Measurements from ENCODE around the gene GIPC3.

GIPC3 gene

DNA sequence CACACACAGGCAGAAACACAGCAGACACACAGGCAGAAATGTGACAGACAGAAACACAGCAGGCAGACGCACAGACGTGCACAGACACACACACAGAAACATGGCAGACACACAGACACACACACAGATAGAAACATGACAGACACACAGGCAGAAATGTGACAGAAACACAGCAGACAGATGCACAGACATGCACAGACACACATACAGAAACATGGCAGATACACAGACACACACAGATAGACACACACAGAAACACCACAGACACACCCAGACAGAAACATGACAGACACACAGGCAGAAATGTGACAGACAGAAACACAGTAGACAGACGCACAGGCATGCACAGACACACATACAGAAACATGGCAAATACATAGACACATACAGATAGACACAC is 20.1 kb downstream of the GIPC3 start:
- no peak for DNase-seq (ENCODE audit: low read depth)

DNA sequence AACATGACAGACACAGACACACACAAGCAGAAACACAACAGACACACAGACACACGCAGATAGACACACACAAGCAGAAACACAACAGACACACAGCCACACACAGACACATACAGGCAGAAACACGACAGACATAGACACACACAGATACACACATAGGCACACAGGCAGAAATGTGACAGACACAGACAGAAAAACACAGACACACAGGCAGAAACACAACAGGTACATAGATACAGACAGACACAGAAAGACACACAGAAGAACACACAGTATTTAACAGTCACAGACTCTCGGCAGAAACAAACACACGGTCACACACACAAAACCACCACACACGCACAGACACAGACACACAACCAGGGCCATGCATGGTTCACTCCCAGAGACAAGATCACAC is 20.5 kb downstream of the GIPC3 start:
- no peak for DNase-seq (ENCODE audit: low read depth)

DNA sequence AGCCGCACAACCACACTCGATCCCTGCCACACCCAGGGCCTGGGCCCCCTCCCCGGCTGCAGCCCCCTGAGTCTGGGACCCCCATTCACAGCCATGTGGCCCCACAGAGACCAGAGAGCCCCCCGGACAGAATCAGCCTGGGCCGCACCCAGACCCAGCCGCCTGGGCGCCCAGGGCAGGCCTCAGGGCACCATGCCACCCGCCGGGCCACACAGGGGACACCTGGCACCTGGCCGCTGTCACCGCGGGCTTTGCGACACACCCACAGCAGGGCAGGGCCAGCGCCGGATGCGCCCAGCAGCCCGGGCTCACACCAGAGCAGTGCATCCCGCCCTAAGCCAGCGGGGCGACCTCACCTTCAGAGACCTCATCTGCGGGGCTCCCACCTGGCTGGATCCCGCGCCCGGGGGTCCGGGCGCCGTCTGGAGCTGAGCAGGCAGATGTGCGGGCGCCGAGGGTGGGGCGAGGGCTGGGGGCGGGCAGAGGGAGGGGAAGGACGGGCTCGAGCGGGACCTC is 21.0 kb downstream of the GIPC3 start:
- no peak for DNase-seq (ENCODE audit: low read depth)

DNA sequence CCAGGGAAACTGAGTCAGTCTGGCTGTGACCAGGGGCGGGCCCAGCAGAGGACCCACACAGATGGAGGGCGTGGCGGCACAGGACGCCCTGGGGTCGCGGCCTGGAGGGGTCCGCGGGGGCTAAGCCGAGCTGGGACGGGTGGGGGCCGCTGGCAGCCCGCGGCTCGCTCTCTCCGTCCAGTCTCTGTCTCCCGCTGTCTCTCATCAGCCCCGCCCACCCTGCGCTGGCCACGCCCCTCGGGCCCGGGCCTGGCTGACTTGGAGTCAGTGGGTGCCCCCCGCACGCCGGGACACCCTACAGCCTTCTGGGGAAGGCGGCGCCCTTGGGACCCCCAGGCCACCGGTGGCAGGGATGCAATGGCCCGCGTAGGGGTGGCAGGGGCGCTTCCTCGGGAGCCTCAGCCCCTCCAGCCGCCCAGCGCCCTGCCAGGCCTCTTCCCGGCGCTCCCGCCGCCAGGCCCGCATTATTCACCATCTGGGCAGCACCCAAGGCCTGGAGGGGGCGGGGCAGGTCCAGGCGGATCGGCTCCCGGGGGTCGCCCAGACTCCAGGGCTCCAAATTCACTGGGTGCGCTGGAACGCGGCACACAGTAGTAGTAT is 21.5 kb downstream of the GIPC3 start, which contains the start of gene TBXA2R:
Gene TBXA2R, minus strand, starts transcription at position 186 of the 600 bp plus-strand sequence. CDS start 6,241 bp downstream, outside the sequence.
- peak; percentile 51 for DNase-seq (ENCODE audit: low read depth)

DNA sequence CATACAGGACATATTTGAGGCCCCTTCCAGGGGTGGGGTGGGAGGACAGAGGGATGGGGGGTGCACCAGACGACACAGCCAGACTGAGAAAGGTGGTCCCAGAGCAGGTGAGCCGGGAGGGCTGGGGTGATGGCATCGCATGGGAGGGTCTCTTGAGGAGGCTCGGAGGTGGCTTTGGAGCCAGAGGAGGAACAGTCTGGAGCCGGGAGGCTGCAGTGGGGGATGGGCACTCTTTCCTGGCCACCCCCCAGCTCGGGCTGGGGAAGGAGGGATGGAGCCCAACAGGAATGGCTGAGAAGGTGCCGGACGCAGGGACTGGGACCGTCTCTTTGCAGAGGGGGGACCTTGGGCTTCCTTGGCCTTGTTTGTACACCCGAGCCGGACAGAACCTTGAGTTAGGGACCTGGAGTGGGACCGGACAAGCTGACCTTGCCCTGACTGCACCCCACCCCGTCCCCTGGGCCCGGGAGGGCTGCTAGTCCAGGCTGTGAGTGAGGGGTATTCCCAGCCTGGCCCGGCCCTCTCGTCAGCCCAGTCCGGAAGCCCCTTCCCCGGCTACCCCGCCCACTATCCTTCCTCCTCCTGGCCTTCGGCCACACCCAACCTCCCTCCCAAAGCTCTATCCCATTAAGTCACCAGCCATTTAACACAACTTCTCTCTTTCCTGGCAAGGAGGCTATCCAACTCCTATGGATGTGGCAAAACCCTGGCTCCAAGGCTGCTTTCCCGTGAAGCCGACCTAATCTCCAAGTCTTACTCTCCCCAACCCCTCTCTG is 22.2 kb downstream of the GIPC3 start:
- DNase-seq (ENCODE audit: low read depth), result no peak

DNA sequence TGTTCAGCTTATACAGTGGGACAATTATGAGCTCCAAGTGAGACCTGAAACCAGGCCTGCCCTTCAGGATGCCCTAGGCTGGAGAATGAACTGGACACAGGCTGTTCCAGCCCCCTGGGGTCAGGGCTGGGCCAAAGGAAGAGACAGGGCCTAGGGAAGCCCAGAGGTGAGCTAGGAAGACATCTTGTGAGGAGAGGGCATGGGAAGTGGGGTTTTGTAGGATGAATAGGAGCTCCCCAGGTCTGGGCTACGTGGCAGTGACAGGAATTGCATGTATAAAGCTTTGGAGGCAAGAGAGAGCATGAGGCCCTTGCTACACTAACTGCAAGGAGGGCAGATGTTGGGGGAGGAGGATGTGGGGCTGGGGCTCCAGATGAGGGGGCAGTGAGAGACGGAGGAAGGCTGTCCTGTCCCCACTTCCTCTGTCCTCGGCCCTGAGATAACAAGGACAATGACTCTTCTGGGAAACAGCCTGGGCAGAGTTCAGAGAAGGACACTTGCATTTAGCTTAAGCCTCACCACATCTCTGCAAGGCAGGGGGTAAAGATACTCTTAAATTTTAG is 22.9 kb downstream of the GIPC3 start:
- no peak for DNase-seq (ENCODE audit: low read depth)

DNA sequence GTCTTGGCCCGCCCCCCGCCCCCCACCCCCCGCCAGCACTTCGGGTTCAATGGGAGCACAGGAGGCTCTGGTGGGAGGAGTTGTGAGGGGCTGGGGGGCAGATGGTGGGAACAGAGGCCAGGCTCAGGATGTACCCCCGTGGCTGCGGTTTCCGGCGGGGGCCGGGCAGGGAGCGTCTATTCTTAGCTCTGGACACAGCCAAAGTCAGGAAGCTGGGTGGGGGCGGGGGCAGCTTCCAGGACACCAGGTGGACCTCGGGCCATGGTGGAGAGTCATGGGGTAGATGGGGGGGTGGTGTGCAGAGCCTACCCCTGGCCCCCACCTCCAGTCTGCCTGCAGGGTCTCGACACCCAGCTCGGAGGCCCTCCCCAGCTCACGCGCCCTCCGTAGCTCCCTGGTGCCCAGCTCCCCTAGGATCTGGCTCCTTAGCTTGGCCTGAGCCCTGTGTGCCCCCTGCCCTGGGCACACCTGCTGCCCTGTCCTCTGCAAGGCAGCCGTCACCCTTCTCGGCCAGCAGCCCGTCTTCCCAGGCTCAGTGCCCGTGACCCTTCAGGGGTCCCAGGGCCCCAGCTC is 23.6 kb downstream of the GIPC3 start:
- no peak for DNase-seq (ENCODE audit: low read depth)

DNA sequence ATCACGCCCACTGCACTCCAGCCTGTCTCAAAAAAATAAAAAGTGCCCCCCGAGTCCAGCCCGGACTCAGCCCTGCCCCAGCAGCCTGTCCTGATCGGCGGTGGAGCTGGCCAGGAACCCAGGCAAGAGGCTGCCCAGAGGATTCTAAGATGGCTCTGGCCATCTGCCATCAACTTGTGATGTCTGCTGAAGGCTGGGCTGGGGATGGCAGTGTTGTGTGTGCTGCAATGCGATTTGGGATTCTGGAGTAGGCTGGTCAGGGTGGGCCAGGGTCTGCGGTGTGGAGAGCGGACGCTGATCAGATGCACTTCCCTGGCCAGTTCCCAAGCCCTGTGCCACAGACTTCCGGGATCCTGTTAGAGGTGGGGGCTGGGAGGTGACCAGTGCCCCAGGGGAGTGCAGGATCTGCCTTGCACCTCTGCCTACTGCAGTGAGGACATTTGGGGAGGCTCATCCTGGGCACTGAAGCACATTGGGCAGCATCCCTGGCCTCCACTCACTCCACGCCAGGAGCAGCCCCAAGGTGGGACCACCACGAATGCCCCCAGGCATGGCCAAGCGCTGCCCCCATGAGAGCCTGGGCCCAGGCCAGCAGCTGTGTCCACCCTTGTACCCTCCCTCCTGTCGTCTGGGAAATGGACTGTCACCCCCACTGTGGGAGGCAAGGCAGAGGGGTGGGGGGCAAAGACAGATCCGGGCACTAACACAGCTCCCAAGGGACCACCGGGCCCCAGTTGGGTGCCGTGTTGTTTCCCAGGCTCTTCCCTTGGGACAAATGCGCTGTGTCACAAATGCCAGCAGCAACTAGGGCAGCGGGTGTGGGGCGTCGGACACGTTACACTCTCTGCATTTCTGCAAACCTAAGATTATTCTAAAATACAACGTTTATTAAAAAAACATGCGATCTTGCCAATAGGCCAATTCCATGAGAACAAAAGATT is 24.8 kb downstream of the GIPC3 start:
- DNase-seq (ENCODE audit: low read depth), result no peak

DNA sequence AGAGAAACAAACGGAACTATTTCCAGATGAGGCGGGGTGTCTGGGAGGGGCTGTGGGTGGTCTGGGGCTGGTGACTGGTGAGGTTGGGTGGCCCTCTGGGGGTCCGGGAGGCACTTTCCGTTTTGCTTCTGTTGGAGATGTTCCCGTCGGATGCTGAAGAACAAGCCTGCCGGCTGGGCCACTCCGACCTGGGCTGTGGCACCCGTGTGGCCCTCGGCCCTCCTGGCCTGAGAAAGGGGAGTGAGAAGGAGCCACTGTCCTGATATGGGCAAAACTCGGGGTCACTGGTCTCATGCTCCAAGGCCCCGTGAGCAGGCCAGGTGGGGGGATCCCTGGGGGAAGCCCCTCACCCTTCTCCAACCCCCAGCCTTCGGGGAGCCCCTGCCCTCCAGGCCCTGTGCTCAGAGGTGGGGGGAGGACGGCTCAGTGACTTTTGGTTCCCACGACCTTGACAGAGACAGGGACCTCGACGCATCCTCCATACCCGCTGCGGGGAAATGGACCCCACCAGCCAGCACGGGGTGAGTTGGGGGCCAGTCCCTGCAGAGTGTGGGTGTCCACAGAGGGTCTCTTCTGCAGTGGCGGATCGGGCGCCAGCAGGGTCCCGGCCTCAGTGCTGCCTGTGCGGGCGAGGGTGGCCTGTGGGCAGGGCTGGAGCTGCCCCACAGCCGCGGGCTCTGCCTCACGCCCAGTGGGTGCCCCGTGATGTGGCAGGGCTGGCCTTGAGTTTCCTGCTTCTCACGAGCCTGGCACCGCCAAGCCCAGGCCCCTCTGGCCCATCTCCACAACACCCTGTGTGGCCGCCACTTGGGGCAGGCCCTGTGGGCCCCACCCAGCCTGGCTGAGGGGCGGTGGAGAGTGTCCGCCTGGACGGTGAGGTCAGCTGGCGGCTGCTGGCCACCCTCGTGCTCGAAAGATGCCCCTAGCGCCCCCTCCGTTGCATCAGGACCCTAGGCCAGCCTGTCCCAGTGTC is 25.8 kb downstream of the GIPC3 start:
- no peak for DNase-seq (ENCODE audit: low read depth)

DNA sequence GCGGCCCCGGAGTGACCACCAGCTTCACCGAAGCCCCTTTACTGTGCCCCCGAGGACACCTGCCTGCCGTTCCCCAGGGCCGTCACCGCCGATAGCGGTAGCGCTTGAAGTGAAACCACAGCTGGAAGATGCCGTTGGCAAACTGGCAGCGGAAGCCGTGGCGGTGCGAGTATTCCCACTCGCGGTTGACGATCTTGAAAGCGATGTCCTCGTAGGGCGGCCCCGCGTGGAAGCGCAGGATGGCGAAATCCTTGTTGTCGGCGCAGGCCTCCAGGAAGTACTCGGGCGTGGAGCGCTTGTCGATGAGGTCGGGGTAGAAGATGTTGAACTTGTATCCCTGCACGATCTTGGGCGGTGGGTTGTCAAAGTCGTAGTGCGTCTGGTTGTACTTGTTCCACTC is 26.6 kb downstream of the GIPC3 start:
- no peak for DNase-seq (ENCODE audit: low read depth)

DNA sequence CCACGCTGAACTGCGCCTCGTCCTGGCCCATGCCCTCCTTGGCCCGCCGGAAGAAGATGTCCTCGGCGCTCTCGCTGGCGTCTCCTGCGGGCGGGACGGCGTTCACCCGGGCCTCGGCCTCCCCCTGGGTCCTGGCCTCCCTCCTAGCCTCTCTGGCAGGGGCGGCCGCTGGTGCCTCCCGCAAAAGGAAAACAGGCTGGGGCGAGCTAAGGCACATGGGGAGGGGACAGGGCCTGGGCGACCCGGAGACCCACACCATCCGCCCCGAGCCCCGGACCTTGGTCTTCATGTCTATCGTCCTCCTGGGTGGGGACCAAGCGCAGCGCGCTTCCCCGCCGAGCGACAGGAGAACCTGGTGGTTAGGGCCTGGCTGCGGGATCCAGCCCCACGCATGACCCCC is 27.1 kb downstream of the GIPC3 start:
- no peak for DNase-seq (ENCODE audit: low read depth)

DNA sequence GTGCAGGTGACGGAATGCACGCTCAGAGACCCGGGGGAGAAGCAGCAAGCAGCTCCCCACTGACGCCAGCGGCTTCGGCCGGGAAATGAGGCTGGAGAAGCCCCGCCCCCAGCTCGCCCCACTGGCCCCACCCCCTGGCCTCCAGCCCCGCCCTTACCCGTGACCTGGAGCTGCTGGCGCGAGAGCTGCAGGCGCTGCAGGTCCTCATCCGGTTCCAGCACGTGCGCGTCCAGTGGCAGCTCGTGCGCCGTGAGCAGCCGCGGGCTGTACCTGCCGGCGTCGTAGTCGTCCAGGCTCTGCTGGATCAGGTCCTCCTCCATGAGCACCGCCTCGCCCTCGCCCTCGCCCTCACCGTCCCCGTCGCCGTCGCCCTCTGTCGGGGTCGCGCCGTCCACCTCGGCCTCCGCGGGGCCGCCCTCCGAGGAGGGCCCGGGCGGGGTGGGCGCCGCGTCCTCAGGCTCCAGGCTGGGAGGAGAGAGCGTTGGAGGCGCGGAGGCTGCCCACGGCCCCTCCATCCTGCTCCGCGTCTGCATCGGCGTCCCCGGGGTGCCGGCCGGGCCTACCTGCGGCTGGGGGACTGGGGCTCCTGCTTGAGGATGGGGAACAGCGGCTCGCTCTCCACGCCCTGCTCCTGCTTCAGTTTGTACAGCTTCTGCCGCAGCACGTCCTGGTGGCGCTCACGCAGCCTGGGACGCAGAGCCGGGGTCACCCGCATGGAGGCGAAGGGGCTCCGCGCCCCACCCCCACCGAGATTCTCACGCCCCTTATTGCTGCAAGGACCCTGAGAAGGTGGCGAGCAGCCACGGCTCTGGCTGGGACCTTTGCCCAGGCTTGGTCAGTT is 27.8 kb downstream of the GIPC3 start:
- DNase-seq (ENCODE audit: low read depth), result no peak

DNA sequence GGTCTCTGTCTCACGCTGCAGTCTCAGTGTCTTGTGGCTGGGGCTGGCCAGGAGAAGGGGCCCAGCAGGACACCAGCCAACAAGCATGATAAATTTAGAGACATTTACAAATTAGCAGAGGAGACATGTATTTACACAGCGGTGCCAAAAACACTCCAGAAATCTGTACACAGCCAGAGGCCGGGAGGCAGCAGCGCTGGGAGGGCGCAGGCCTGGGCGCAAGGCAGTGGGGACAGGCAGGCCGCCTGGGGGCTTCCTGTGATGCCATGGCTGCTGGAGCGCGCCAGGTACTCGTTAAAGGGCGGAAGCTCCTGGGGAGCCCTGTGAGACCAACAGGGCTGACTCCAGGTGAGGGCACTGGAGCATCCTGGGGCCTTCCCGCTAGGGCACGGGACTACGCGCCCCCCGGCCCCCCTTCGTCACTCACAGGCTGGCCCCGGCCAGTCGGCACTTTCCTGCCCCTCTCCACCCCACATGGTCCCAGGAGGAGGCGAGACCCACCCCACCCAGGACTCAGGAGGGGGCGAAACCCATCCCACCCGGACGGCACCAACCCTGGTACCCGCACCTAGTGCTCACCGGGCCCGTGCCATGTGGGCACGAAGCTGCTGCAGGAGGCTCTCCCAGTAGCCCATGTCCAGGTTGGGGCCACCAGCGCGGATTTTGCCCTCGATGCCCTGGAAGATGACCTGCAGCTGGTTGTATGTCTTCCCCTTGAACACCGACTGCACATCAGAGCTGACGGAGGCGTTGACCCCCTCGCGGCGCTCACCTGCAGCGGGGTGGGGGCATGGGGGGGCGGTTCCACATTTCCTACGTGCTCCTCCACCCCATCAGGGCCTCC is 28.8 kb downstream of the GIPC3 start:
- no peak for DNase-seq (ENCODE audit: low read depth)

DNA sequence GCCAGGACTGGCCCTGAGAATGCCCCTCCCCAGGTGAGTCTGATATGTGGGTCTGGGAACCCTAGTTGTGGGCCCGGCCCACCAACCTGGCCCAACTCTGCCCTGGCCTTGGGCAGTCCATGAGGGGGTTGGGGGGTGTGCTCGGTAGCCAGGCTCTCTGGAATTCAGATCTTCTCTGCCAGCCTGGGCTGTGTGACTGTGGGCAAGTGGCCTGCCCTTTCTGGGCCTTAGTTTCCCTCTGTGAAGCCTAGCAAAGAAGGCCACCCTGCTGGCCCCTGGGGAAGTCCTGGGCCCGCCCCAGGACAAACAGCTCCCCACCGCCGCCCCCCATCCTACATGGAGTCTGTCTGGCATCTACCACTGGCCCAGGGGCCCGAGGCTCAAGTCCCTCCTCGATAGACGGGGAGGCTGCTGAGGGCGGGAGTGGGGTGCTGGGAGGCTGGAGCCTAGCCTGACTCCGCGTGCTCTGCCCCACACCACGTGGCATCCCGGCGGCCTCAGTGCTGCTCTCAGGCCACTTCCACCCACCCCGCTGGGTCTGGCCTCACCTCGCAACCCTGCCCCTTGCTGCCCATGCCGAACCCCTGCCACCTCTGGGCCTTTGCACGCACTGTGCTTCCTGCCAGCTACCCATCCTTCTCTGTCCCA is 29.7 kb downstream of the GIPC3 start:
- DNase-seq (ENCODE audit: low read depth), result no peak

DNA sequence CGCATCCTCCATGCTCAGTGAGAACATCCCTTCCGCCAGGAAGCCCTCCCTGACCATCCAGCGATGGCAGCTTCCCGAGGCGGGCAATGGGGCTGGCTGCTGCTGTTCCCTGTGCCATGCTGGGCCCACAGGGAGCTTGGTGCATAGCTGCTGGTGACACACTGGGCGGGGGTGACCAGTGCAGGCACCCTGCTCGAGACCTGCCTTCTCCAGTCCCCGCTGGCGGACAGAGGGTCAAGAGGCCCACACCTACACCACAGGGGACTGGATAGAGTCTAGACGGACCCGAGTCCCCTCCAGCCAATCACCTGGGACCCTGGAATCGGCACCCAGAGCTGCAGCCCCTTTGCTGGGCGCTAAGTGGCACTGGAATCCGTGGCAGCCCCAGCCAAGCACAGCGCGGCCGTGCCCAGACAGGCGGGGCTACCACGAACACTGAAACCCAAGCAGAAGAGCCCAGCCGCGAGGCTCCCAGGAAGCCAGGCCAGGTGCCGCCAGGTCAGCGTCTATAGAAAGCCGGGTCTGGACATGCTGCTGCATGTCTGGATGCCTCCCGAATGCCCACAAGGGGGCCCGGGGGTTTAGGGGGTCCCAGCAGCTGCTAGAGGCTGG is 30.4 kb downstream of the GIPC3 start:
- DNase-seq (ENCODE audit: low read depth), result no peak

DNA sequence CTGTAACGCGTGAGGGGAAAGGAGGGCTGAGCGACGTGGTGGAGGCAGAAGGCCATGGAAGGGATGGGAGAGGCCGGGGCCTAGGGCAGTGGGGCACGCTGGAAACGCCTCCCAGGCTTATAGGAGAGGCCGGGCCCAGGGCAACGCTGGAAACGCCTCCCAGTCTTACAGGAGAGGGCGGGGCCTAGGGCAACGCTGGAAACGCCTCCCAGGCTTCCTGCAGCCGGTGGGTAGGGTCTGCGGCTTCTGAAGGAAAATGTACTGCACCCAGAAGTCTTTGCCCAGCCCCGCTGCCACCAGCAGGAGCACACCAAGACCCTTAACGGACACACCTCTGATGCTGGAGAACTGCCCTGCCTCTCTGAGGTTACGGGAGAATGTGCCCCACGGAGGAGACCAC is 32.2 kb downstream of the GIPC3 start:
- DNase-seq (ENCODE audit: low read depth), result no peak

DNA sequence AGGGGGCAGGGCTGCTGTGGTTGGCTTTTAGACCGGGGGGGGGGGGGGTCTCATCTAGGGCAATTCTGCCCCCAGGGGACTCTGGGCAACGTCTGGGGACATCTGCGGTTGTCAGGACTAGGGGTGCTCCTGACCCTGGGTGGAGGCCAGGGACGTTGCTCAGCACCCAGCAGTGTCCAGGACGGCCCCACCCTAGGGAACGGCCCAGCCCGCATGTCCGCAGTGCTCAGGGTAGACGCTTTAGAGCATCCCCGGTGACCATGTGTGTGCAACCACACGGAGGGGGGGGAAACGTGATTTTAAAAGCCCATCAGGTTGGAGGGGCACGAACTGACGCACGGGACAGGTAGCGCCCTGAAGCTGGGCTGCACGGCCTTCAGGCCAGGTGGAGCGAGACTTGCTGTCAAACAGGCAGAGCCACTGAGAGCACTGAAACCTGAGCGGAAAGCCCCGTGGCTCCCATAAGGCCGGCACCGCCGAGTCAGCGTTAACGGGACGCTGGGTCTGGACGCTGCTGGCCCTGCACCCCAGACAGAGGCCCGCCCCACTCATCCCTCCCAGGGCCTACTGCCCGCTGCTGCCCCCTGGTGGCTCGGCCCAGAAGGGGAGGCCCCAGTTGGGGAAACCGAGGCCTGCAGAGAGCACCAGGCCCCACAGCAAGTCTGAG is 33.0 kb downstream of the GIPC3 start:
- DNase-seq (ENCODE audit: low read depth), result peak; percentile 28
